Bronchial smooth muscle cell (primary cell): ENCODE results near the gene GIMAP6. TPM values are rescaled to one million over a fixed set of nuclear protein-coding genes. Genes with fewer than 3 reads are reported as not detected.

ENCODE experiments used
- total RNA-seq: library from RNA; depleted of rRNA; stranded (reverse); fragments of >200 nt; gene quantifications from 2 replicates; pipeline ENCODE4 v1.2.1, GENCODE V29; 2014

Gene GIMAP6
- total RNA-seq: not detected in 2 replicates

GRCh38 chr7:150631866-150632864 lies at the start of gene GIMAP6:
Gene GIMAP6 (minus strand): TSS chr7:150632385. CDS start chr7:150630142, 2,243 bp downstream.

Other genes with a start within 250 kb of the GIMAP6 start
- under 0.01 TPM in 1 of 2 replicates, not detected in the other for gene GIMAP8, start 181.8 kb downstream of the GIMAP6 start, total RNA-seq
- gene GIMAP7, start 117.5 kb downstream of the GIMAP6 start, total RNA-seq: not detected in 2 replicates
- gene GIMAP4, start 65.0 kb downstream of the GIMAP6 start, total RNA-seq: 0.09 TPM in 1 of 2 replicates, not detected in the other
- under 0.01 and 0.17 TPM in 2 replicates for gene GIMAP2, start 53.3 kb upstream of the GIMAP6 start, total RNA-seq
- 0.09 TPM in 1 of 2 replicates, not detected in the other for gene GIMAP1, start 84.2 kb upstream of the GIMAP6 start, total RNA-seq
- gene GIMAP5, start 105.0 kb upstream of the GIMAP6 start, total RNA-seq: not detected in 2 replicates
- 0.09 TPM in 1 of 2 replicates, not detected in the other for gene TMEM176B, start 168.0 kb upstream of the GIMAP6 start, total RNA-seq
- gene TMEM176A, start 168.4 kb upstream of the GIMAP6 start, total RNA-seq: not detected in 2 replicates
- gene AOC1, start 220.1 kb upstream of the GIMAP6 start, total RNA-seq: not detected in 2 replicates